Transverse colon (tissue), 4 donors: ENCODE data around the gene CLIC4.
"Not testable (repeated sequence)": the region's sequence is repeated elsewhere in the genome, so short reads cannot be mapped to it uniquely, and the experiment has no call there.

Experiments
- CTCF ChIP-seq, 5 experiments: fragments of 200-600 bp in 3 of 5; fragments of 450-650 bp in 2 of 5; sonication (generic) in 3 of 5; IDR thresholded peaks; 1 replicate in 2 of 5; 2 replicates in 3 of 5; pipeline ENCODE4 v1.5.1; 2016 to 2017; ENCODE audit warnings: antibody characterized with exemption in 5 of 5, inconsistent platforms in 3 of 5, mild to moderate bottlenecking in 2 of 5, moderate library complexity in 1 of 5
- EP300 ChIP-seq: sonication (generic); formaldehyde crosslinking; IDR thresholded peaks from one replicate; pipeline ENCODE4 v1.6.1; 2017; ENCODE audit warnings: antibody characterized with exemption, low read depth
- POLR2A ChIP-seq: fragments of 450-650 bp; IDR thresholded peaks from one replicate; pipeline ENCODE4 v1.6.1; 2016; ENCODE audit warnings: antibody characterized with exemption, mild to moderate bottlenecking, moderate library complexity
- POLR2AphosphoS5 ChIP-seq, 3 donors: sonication (generic); formaldehyde crosslinking; IDR thresholded peaks; one replicate each; pipeline ENCODE4 v1.6.1; 2016; ENCODE audit warnings: antibody characterized with exemption in 3 of 3

GRCh38 chr1:24755323-24755722 lies 10.1 kb downstream of the CLIC4 start:
- not testable (repeated sequence) for TF ChIP-seq CTCF (IDR thresholded peaks at IDR 0.05); POLR2AphosphoS5 (IDR thresholded peaks at IDR 0.05); EP300; POLR2A
